Fibroblast of villous mesenchyme (primary cell): Measurements from ENCODE around the gene CLN5. TPM values are rescaled to one million over a fixed set of nuclear protein-coding genes. Genes with fewer than 3 reads are reported as not detected.

Source experiments
- DNase-seq: peaks from one replicate; pipeline ENCODE4 v3.0.0-alpha.2; 2010; ENCODE audit warnings: low read depth
- H3K4me3 ChIP-seq: 2 replicates; pipeline ENCODE4 v1.5.1; 2011; ENCODE audit warnings: low read depth, mild to moderate bottlenecking, low read length
- CTCF ChIP-seq: IDR thresholded peaks from 2 replicates; pipeline ENCODE4 v1.5.1; 2012; ENCODE audit warnings: low read depth, mild to moderate bottlenecking, low read length; ENCODE audit not compliant: insufficient read depth
- total RNA-seq: library from RNA; depleted of rRNA; stranded (reverse); fragments of >200 nt; gene quantifications from 2 replicates; pipeline ENCODE4 v1.2.3, GENCODE V29; 2012

Gene CLN5
- total RNA-seq, 1 donor = 38.4 TPM

GRCh38 chr13:77029436-77029835 is 37.6 kb downstream of the CLN5 start:
- TF ChIP-seq CTCF = no peak
- no peak for DNase-seq
- no peak overlapping the region for H3K4me3 ChIP-seq

GRCh38 chr13:77031656-77032243 is 39.9 kb downstream of the CLN5 start:
- no peak overlapping the region for H3K4me3 ChIP-seq
- no peak for DNase-seq
- TF ChIP-seq CTCF = no peak

- no peak for DNase-seq
- no peak for TF ChIP-seq CTCF
These were observed 41.9 kb downstream of the CLN5 start for GRCh38 chr13:77033717-77034302.

GRCh38 chr13:77034881-77035280 is 43.0 kb downstream of the CLN5 start:
- no peak for TF ChIP-seq CTCF
- no peak overlapping the region for H3K4me3 ChIP-seq
- DNase-seq = peak; percentile 10

More at GRCh38 chr13:77033717-77034302, 41.9 kb downstream of the CLN5 start:
- no peak overlapping the region for H3K4me3 ChIP-seq

GRCh38 chr13:77036279-77036678 is 44.4 kb downstream of the CLN5 start:
- no peak overlapping the region for H3K4me3 ChIP-seq
- DNase-seq = no peak
- no peak for TF ChIP-seq CTCF

- H3K4me3 ChIP-seq = no peak overlapping the region
- TF ChIP-seq CTCF = no peak
- no peak for DNase-seq
These were observed 47.1 kb downstream of the CLN5 start for GRCh38 chr13:77038907-77039480.
